HG02938 (cell line): ENCODE measurements around the gene CREBRF.
"Not testable (repeated sequence)": the region's sequence is repeated elsewhere in the genome, so short reads cannot be mapped to it uniquely, and the experiment has no call there.

ENCODE experiments used
- ATAC-seq: cut with Tn5 transposase; IDR thresholded peaks from one replicate; pipeline ENCODE4 v1.9.1; 2021; ENCODE audit warnings: mild to moderate bottlenecking, moderate library complexity; ENCODE audit not compliant: unreplicated experiment

Gene CREBRF

DNA sequence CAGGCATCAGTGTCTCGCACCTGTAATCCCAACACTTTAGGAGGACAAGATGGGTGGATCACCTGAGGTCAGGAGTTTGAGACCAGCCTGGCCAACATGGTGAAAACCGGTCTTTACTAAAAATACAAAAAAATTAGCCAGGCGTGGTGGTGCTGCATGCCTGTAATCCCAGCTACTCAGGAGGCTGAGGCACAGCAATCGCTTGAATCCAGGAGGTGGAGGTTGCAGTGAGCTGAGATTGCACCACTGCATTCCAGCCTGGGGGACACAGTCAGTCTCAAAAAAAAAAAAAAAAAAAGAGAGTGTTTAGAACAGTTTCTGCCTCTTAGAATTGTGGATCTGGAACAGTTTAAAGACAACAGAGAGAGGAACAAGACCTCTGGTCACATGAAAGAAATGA, 20.3 kb downstream of the CREBRF start:
- not testable (repeated sequence) for ATAC-seq

DNA sequence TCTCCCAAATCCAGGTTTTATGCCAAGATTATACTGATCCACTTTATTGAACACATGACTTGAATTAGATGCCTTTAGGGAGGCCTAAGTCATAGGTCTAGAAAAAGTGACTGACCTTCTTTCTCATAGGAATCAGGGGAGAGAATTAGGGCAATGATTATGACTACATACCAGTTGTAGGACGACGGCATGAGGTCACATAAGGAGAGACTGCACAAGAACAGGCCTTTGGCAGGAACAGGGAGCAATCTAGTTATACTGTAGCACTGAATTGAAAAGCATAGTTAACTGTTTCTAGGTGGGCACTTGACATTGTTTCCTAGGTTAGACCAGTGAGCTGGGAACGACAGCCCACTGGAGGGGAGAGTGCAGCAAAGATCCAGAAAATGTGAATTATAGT, 22.7 kb downstream of the CREBRF start:
- ATAC-seq = no peak

DNA sequence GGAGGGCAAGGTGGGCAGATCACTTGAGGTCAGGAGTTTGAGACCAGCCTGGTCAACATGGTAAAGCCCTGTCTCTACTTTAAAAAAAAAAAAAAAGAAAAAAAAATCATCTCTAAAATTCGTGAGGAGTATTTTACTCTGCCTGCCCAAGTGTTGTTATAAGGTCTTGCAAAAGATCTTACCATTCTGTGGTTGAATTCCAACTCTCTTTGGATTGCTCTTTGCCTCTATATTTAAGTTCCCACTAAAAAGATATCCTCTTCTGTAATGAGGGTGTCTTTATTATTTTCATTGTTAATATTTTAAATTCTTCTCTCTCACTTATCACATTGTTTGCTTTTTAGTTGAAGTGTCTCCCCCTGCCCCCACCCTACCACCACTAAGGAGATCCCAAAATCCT, 33.4 kb downstream of the CREBRF start:
- ATAC-seq = no peak

DNA sequence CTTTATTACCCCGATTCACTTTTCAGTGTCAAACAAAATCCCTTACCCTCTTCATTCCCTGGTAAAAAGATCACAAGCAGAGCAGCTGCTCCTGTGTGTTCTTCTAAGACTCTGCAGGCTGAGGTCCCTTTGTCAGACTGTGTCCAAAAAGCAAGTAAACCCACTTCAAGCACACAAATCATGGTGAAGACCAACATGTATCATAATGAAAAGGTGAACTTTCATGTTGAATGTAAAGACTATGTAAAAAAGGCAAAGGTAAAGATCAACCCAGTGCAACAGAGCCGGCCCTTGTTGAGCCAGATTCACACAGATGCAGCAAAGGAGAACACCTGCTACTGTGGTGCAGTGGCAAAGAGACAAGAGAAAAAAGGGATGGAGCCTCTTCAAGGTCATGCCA, 34.5 kb downstream of the CREBRF start:
- ATAC-seq = no peak

DNA sequence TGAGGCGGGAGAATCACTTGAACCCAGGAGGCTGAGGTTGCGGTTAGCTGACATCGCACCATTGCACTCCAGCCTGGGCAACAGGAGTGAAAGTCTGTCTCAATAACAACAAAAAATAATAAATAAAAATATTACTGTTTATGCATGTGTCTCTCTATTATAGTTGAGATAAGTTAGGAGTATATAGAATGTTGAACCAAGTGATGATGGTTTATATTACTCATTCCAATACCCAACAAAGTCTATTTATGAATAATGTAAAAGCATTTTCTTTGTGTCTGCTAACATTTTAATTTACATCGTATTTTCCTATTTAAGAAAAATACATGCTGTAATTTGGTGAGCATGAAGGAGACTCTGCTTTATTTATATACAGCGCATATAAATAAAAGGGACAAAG, 35.8 kb downstream of the CREBRF start:
- no peak for ATAC-seq

DNA sequence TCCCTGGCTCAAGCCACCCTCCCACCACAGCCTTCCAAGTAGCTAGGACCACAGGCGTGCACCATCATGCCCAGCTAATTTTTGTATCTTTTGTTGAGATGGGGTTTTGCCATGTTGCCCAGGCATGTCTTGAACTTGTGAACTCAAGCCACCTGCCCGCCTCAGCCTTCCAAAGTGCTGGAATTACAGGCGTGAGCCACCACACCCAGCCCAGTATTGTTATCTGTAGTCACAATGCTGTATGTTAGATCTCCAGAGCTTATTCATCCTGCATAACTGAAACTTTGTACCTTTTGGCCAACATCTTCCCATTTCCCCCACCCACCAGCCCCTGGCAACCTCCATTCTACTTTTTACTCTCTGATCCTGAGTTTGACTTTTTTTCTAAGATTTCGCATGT, 37.5 kb downstream of the CREBRF start:
- ATAC-seq = no peak

DNA sequence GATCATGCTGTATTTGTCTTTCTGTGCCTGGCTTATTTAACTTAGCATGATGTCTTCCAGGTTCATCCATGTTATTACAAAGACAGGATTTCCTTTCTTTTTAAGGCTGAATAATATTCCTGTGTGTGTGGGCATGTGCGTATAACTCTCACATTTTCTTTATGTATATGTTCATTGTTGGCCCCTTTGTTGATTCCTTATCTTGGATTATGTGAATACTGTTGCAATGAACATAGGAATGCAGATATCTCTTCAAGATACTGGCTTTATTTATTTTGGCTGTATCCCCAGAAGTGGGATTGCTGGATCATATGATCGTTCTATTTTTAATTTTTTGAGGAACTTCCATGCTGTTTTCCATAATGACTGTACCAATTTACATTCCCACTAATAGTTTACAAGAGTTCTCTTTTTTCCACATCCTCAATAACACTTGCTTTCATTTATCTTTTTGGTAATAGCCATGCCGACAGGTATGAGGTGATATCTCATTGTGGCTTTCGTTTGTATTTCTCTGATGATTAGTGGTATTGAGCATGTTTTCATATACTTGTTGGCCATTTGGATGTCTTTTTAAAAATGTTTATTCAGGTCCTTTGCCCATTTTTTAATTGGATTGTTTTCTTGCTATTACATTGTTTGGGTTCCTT, 38.0 kb downstream of the CREBRF start:
- ATAC-seq = no peak

DNA sequence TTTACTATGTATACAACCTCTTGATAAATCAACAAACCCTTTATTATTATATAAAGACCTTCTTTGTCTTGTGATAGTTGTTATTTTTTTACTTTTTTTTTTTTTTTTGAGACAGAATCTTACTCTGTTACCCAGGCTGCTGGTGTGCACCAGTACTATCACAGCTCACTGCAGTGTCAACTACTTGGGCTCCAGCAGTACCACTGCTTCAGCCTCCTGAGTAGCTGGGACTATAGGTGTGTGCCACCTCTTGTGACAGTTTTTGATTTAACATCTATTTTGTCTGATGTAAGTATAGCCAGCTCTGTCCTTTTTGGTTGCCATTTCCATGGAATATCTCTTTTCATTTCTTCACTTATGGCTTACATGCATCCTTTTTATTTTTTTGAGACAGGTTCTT, 42.6 kb downstream of the CREBRF start:
- ATAC-seq = no peak

DNA sequence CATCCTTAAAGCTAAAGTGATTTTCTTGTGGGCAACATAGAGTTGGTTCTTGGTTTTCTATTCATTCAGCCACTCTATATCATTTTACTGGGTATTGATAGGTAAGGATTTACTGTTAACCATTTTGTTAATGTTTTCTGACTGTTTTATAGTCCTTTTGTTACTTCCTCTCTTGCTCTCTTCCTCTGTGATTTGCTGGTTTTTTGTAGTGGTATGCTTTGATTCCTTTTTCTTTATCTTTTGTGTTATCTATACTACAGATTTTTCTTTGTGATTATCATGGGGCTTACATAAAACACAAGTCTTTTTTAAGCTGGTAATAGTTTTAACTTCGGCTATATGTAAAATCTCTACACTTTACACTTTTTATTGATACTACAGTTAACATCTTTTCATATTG, 43.3 kb downstream of the CREBRF start:
- ATAC-seq = no peak

DNA sequence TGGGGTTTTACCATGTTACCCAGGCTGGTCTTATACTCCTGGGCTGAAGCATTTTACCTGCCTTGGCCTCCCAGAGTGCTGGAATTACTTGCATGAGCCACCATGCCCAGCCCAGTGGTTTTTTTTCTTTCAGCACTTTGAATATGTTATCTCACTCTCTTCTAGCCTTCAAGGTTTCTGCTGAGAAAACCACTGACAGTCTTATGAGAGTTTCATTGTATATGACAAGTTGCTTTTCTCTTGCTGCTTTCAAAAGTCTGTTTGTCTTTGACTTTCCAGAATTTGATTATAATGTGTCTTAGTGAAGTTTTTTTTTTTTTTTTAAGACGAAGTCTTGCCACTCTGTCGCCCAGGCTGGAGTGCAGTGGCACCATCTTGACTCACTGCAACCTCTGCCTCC, 45.1 kb downstream of the CREBRF start:
- no peak for ATAC-seq

DNA sequence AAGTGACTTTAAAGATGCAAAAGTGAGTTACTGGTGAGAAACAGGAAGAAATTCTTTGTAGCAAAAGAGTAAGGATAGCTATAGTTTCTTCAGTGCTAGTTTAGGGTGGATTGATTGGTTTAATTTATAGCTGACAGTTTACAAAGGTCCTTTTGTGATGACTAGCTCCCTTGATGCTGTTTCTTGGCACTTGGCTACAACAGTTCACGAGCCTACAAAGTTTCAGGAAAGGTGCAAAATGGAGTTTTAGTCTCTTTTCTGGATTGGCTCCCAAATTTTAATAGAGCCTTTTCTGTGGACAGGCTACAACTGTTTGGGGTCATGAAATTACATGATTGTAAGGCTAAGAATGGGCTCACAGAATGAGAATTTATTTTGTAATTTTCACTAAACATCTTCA, 47.3 kb downstream of the CREBRF start:
- no peak for ATAC-seq

DNA sequence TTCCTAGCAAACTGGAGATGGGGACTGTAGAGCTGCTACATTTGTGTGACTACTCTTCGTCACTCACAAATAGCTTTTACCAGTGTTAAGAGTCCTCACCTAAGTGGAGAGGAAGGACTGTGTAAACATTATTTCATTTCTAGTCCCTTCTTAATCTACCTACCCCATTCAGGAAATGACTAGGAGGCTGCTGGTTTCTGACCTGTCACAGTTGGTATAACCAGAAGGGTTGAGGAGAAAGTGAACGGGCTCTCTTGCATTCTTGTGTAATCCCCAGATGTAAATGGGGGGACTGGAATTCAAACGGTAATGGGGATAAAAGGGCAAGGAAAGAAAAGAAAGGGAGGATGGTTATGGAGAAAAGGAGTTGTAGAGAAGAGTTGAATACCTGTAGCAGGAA, 52.8 kb downstream of the CREBRF start:
- ATAC-seq = no peak

DNA sequence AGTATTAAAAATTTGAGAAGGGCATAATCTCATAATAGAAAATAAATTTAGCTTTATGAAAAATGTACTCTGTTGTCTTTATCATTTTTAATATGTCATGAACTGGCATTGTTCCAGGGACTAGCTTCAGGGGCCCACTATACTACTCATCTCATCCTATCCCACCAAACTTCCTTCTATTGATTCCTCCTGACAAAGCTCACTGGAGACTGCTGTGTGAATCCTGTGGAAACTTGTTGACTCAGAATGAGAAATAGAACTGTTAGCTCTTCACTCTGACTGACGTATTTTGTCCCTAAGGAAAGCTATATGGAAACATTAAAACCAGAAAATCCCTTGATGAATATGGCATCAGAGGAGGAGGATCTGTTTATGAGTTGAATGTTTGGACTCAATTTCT, 58.4 kb downstream of the CREBRF start:
- ATAC-seq = no peak

DNA sequence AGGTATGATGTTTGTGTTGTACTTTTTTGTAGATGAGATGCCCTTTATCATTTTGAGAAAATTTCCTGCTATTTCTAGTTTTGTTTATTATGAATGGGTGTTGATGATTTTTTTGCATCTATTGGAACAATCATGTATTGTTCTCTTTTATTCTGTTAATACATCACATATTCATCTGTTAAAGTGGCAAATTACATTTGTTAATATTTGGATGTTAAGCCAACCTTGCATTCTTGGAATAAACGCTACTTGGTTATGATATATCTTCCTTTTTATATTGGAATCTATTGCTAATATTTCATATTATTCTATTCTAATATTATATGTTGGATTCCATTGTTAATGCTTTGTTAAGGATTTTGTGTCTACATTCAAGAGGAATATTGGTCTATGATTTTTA, 63.6 kb downstream of the CREBRF start:
- ATAC-seq = no peak

DNA sequence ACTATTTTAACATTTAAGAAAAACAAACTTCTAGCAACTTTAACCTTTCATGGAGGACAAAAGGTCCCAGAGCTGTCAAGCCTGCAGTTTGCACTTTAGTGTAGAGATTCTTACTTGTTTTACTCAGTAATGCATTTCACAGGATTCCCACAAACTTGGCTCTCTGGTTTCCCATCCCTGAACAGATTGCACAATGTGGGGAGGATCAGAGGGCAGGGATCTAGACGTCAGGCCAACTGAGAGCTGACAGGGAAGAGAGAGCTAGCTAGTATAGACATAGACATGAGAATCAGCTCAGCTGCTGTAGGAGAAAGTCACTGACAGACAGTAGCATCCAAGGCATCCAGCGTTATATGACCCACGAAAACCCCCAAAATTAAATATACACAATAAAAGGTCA, 67.3 kb downstream of the CREBRF start:
- no peak for ATAC-seq

DNA sequence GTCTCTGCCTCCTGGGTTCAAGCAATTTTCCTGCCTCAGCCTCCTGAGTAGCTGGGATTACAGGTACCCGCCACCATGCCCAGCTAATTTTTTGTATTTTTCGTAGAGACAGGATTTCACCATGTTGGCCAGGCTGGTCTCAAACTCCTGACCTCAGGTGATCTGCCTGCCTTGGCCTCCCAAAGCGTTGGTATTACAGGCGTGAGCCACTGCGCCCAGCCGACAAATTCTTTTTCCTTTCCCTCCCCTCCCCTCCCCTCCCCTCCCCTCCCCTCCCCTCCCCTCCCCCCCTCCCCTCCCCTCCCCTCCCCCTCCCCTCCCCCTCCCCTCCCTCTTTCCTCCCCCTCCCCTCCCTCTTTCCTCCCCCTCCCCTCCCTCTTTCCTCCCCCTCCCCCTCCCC, 76.0 kb downstream of the CREBRF start:
- ATAC-seq = not testable (repeated sequence)

DNA sequence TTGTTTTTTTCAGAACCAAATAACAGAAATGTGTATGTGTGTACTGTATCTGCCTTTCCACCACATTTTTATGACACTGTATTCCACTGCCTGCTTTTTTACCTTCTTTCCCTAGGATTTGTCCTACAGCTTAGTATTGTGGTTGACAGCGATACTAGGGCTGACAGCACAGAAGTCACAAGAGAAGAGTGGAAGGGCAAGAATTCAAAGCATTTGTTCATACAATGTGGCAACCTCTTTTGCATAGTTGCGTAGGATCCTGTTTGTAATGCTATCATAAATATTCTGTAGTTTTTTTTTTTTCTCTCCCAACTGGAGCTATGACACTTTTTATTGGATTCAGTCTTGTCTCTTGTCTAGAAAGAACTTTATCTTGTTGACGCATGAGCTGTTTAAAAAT, 82.6 kb downstream of the CREBRF start:
- ATAC-seq = no peak

DNA sequence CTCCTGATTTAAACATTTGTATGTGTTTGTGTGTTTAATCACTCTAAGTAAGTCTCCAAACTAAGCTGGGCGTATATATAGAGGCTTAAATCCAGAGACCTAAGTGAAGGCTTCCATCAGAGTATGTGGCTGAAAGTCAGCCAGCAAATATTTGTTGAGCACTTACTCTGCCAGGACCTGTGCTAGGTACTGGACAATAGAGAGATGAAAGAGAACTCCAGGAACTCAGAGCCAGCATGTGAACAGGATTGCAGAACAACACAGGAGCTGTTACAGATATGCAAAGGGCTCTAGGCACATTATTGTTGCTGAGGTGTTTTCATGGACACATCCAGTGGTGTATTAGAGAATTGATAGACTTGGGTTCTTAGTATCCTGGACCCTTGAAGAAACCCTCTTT, 83.5 kb downstream of the CREBRF start:
- no peak for ATAC-seq

DNA sequence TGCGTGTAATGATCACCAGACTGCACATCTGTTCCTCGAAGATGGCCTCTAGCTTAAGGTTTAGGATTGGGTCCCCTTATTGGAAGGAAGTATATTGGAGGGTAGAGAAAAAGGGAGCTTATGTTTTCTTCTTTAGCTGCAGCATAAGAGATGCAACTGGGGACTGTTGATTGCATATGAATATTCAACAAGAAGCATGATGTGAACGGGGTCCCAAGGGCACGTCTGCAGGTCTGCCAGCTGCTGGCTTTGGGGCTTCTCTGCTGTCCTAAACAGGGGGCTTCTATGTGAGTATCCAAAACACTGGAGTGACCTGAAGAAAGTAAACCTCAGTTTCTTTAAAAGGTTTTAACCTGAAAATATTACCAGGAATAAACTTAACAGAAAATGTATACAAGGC, 84.6 kb downstream of the CREBRF start:
- no peak for ATAC-seq

DNA sequence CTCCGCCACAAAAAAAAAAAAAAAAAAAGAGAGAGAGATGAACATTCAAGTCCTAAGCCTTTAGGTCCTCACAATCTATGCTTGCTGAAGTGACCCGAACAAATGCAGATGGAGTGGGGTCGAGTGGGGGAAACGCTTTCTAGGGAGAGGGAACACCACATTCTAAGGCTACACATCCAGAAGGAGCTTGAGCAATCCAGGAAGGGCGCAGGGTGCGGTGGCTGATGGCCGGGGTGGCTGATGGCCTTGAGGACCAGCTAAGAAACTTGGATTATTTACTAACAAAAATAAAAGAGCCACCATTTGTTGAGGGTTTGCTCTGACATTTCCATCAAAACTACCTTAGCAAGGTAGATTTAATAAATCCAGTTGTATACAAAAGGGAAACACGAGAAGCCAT, 87.4 kb downstream of the CREBRF start:
- no peak for ATAC-seq

DNA sequence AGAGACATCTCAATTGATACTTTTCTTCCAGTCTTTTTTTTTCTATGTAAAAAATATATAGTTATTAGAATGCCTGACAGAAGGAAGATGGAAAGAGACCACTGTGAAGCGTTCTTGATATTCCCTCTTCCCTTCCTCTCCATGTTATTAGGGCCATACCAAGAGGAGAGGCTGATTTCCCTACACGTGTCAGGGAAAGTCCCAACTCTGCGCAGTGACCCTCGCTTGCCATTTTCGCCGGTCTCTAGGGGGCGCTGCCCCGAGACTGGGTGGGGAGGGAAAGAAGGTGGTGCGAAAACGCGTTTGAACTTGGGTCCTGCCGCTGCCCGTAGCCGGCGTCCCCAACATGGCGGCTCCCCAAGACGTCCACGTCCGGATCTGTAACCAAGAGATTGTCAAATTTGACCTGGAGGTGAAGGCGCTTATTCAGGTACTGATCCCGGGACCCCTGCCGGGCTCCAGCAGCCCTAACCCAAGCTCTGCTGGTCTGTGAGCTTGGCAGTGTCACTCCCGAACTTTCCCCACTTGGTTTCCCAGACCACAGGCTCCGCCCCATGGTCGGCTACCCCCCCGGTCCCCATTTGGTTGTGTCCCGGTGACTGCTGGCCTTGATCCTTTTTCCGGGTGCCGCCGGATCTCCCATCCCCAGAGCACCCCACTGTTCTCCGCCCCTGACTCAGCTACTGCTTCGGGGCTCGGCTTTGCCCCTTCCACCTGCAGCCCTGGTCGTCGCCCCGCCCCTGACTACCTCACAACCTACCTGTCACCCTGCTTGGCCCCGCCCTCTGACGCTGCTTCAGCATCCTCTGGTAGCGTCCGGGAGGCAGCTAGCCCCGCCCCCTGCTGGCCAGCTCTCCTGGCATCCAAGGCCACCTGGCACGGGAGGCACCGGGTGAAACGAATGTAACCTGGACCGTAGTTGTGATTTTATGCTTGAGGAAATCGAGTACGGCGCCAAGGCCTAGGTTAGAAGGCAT, 88.3 kb downstream of the CREBRF start, which contains the start of gene BNIP1:
Gene BNIP1, plus strand, starts transcription at position 332 of the 977 bp plus-strand sequence. Its CDS starts 15 bp downstream, at position 347.
- peak; percentile 94 for ATAC-seq

DNA sequence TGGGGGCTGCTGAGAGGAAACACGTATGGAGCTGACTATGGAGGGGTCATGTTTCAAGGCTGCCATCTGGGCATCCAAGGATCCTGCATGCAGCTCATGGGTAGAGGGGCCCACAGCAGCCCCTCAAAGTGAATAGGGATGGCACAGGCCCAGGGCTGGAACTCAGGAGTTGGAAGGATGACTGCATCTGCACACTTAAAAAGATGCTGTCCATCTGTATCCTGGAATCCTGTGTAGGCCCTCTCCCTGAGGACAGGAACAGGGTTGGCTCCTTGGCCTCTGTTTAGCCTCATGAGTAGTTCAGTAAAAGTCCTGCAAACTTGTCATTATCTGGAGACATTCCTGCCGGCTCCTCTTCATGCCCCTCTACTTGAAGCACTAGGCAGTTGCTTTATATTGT, 92.2 kb downstream of the CREBRF start:
- ATAC-seq = no peak
